Fibroblast of lung (primary cell): ENCODE measurements around the gene SORCS2. TPM values are rescaled to one million over a fixed set of nuclear protein-coding genes. Genes with fewer than 3 reads are reported as not detected.

Experiments used
- DNase-seq, 2 donors: peaks; one replicate each; pipeline versions ENCODE4 v3.0.0 to v3.0.0-alpha.2; 2010; ENCODE audit warnings: low read depth in 2 of 2
- H2AFZ ChIP-seq: 2 replicates; pipeline ENCODE4 v1.5.1; 2012; ENCODE audit warnings: low read length, control low read depth, inconsistent platforms
- H3K27ac ChIP-seq: 2 replicates; pipeline ENCODE4 v1.5.1; 2011; ENCODE audit warnings: low read length, control low read depth; ENCODE audit not compliant: insufficient read depth
- H3K27me3 ChIP-seq: 2 replicates; pipeline ENCODE4 v1.5.1; 2011; ENCODE audit warnings: mild to moderate bottlenecking, low read length; ENCODE audit not compliant: control insufficient read depth, insufficient read depth
- H3K36me3 ChIP-seq: 2 replicates; pipeline ENCODE4 v1.5.1; 2011; ENCODE audit warnings: low read length; ENCODE audit not compliant: control insufficient read depth, insufficient read depth
- H3K4me1 ChIP-seq: 2 replicates; pipeline ENCODE4 v1.5.1; 2011; ENCODE audit warnings: low read length; ENCODE audit not compliant: control insufficient read depth, insufficient read depth; ENCODE audit errors: extremely low read depth
- H3K4me2 ChIP-seq: 2 replicates; pipeline ENCODE4 v1.5.1; 2011; ENCODE audit warnings: low read length, control low read depth; ENCODE audit not compliant: insufficient read depth; ENCODE audit errors: extremely low read depth
- H3K4me3 ChIP-seq, 4 experiments: fragments of 200-600 bp in 1 of 4; sonication (generic) in 1 of 4; replicated peaks in 1 of 4; 2 replicates each; pipeline ENCODE4 v1.5.1; 2011 to 2016; ENCODE audit warnings: low read length in 4 of 4, low read depth in 3 of 4, mild to moderate bottlenecking in 3 of 4, control low read depth in 2 of 4, inconsistent platforms in 1 of 4, mixed read lengths in 1 of 4; ENCODE audit not compliant: insufficient read depth in 1 of 4; ENCODE audit errors: control extremely low read depth in 1 of 4
- H3K79me2 ChIP-seq: 2 replicates; pipeline ENCODE4 v1.5.1; 2012; ENCODE audit warnings: mild to moderate bottlenecking, low read length, inconsistent platforms; ENCODE audit not compliant: control insufficient read depth, insufficient read depth
- H3K9ac ChIP-seq: 2 replicates; pipeline ENCODE4 v1.5.1; 2011; ENCODE audit warnings: mild to moderate bottlenecking, low read length, control low read depth; ENCODE audit not compliant: insufficient read depth
- H3K9me3 ChIP-seq: 2 replicates; pipeline ENCODE4 v1.5.1; 2012; ENCODE audit warnings: low read depth, low read length; ENCODE audit not compliant: control insufficient read depth, insufficient read depth
- H4K20me1 ChIP-seq: 2 replicates; pipeline ENCODE4 v1.5.1; 2011; ENCODE audit warnings: low read length; ENCODE audit not compliant: control insufficient read depth, insufficient read depth; ENCODE audit errors: extremely low read depth
- CTCF ChIP-seq, 2 donors: IDR thresholded peaks in 1 of 2; conservative IDR thresholded peaks in 1 of 2; 1 replicate in 1 of 2; 2 replicates in 1 of 2; pipeline ENCODE4 v1.5.1; 2011 to 2012; ENCODE audit warnings: low read length in 2 of 2, control low read depth in 1 of 2, inconsistent platforms in 1 of 2, low read depth in 1 of 2, mild to moderate bottlenecking in 1 of 2
- EZH2 ChIP-seq: IDR thresholded peaks from 2 replicates; pipeline ENCODE4 v1.5.1; 2012; ENCODE audit warnings: low read length, control low read depth, mild to moderate bottlenecking; ENCODE audit errors: missing control alignments
- polyA plus RNA-seq, 2 donors: library from polyadenylated mRNA; depleted of rRNA in 1 of 2; stranded (reverse) in 1 of 2; unstranded in 1 of 2; fragments of >200 nt; gene quantifications; 2 replicates each; pipeline ENCODE4 v1.2.1, GENCODE V29; 2011 to 2012; ENCODE audit warnings: missing spikeins in 1 of 2
- total RNA-seq: library from RNA; depleted of rRNA; stranded (reverse); fragments of >200 nt; gene quantifications from 2 replicates; pipeline ENCODE4 v1.2.1, GENCODE V29; 2014

Gene SORCS2
- total and polyA plus RNA-seq, 2 donors (not counting 1 experiment from before 2014, with no cell fraction given) = 0.17 to 0.41 TPM

GRCh38 chr4:7653510-7654369 is 461.4 kb downstream of the SORCS2 start:
- H3K27ac ChIP-seq = no peak overlapping the region
- no peak overlapping the region for H3K9ac ChIP-seq
- no peak overlapping the region for H3K4me2 ChIP-seq
- H3K4me1 ChIP-seq = peaks cover 15% of the 10 kb centered on the region
- DNase-seq = peak in 1 of 2 donors; percentile 44
- no peak overlapping the region for H2AFZ ChIP-seq
- no peaks in the 10 kb centered on the region for H4K20me1 ChIP-seq
- no peaks in the 10 kb centered on the region for H3K9me3 ChIP-seq
- no peaks in the 10 kb centered on the region for H3K79me2 ChIP-seq
- H3K27me3 ChIP-seq = no peaks in the 10 kb centered on the region
- no peaks in the 10 kb centered on the region for H3K36me3 ChIP-seq
- TF ChIP-seq EZH2 = no peak
- no peak for TF ChIP-seq CTCF (conservative IDR thresholded peaks at IDR 0.05 in 1 of 2, IDR thresholded peaks at IDR 0.05 in 1 of 2; ENCODE audit: low read depth in 1 of 2, low read length in 2 of 2)
- no peak overlapping the region for H3K4me3 ChIP-seq

- no peak for DNase-seq
- Histone ChIP-seq H3K79me2 (no peaks in the 10 kb centered on the region), H3K27ac (no peak overlapping the region), H3K9ac (no peak overlapping the region), H3K36me3 (no peaks in the 10 kb centered on the region), H3K4me2 (no peak overlapping the region), H3K9me3 (no peaks in the 10 kb centered on the region), H3K4me3 (no peak overlapping the region), H3K27me3 (no peaks in the 10 kb centered on the region), H2AFZ (no peak overlapping the region), H3K4me1 (peaks cover 8% of the 10 kb centered on the region), H4K20me1 (no peaks in the 10 kb centered on the region)
- TF ChIP-seq EZH2 = no peak
- no peak for TF ChIP-seq CTCF (conservative IDR thresholded peaks at IDR 0.05 in 1 of 2, IDR thresholded peaks at IDR 0.05 in 1 of 2; ENCODE audit: low read depth in 1 of 2, low read length in 2 of 2)
Observed at GRCh38 chr4:7654550-7655445, 462.5 kb downstream of the SORCS2 start.
